Measurements from ENCODE around the gene MLLT3.
"Not testable (repeated sequence)": the region's sequence is repeated elsewhere in the genome, so short reads cannot be mapped to it uniquely, and the experiment has no call there.

MLLT3 gene

DNA sequence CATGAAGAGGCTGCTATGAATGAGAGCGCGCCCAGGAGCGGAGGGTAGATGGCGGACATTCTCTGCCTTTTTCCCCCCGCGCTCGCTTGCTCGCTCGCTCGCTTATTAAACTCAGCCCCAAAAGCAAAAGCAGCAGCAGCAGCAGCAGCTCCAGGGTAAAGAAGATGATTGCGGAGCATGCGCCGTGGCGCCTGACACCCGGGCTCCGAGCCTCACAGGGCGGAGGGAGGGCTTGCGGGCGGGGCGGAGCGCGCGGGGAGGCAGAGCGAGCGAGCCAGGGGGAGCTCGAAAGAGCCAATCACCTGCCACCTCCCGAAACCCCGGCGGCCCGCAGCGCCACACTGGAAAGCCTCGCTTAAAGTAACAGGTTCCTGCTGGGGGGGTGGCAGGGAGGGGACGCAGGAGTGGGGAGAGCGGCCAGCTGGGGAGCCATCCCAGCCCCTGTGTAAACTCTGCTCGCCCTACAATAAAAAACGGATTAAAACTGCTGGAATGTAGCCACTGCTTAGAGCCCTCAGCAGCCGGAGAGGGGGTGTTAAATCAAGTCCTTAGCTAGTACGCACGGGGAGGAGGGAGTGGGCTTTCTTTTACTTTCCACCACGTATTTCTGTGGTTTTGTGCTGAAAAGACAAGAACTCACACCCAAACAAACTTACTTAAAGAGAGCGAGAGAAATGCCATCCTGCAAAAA lies at the start of gene MLLT3:
Gene MLLT3, minus strand, starts transcription at position 170 of the 691 bp plus-strand sequence.
- peak; percentile 85 for DNase-seq

DNA sequence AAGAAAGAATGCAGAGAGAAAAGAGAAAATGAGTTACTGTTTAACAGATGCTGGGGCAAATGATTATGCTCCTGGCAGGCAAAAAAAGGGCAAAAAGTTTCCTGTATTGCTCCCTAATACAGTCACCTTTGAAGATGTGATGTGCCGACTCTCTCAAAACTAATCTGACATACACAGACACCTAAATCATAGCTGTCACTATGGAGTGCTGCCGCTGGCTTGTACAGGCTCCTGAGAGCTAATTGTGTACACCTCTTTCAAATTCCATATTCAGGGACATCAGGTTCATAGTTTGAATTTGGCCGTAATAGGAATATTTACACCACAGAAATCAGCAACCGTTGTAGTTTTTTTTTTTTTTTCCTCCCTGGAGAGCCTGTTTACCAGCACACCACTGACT lies 49.3 kb upstream of the MLLT3 start:
- no peak for DNase-seq

DNA sequence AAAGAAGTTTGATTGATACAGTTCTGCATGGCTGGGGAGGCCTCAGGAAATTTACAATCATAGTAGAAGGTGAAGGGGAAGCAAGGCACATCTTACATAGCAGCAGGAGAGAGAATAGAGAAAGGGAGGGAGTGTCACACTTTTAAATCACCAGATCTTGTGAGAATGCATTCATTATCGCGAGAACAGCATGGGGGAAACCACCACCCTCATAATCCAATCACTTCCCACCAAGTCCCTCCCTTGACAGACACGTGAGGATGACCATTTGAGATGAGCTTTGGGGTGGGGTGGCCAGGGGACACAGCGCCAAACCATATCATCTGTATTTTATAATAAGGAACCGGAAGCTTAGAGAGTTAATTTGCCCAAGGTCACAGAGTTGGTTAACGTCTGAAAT lies 48.1 kb upstream of the MLLT3 start:
- no peak for DNase-seq

DNA sequence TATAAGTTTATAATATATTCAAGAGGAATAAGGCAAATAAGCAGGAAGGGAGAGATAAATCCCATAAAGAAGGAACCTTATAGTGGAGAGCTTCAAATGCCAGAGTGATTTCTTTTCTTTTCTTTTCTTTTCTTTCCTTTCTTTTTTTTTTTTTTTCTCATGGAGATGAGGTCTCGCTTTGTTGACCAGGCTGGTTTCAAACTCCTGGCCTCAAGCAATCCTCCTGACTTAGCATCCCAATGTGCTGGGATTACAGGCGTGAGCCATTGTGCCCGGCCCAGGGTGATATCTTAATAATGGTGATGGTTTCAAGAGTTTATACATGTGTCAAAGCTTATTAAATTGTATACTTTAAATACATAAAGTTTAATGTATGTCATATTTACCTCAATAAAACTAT lies 42.2 kb upstream of the MLLT3 start:
- DNase-seq, result no peak

DNA sequence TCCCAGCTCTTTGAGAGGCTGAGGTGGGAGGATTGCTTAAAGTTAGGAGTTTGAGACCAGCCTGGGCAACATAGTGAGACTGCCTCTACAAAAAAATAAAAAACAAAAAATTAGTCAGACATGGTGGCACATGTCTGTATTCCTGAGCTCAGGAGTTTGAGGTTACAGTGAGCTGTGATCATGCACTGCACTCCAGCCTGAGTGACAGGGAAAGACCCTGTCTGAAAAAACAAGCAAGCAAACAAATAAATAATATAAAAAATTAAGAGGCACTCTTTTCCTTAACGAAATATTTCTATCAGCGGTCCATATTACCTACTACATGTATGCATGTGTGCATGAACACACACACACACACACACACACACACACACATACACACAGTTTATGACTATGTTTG lies 40.8 kb upstream of the MLLT3 start:
- DNase-seq, result no peak

DNA sequence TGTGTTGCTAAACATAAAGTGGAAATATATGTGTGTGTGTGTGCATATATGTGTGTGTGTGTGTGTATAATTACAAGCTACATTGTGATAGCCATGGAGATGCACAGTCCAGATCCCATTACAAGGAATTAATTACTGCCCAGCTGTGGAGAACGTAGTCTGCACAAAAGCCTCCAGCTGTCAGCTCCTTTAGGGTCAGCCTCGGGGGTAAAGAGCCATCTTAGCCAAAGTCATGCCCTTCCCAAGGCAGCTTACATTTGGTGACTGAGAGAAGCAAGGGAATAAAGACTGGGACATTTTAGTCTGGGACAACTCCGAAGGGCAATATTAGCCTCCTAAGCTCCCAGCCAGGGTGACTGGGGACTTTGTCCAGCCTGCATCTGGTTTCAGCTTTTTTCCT lies 39.9 kb upstream of the MLLT3 start:
- no peak for DNase-seq

DNA sequence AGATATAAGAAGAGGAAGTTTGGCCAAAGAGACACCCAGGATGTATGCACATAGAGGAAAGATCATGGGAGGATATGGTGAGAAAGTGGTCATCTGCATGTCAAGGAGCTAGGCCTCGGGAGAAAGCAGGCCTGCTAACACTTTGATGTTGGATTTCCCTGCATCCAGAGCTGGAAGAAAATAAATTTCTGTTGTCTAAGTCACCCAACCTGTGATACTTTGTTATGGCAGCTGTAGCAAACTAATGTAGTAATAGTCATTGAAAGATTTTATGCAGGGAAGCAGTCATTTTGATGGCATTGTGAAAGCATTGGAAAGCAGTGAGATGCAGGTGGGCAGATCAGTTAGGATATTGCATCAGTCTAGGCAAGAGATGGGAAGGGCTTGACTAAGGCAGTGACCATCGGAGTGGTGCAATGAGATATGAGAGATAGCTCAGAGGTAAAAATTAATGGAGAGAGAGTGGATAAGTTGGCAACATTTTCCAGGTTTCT lies 37.2 kb upstream of the MLLT3 start:
- no peak for DNase-seq

DNA sequence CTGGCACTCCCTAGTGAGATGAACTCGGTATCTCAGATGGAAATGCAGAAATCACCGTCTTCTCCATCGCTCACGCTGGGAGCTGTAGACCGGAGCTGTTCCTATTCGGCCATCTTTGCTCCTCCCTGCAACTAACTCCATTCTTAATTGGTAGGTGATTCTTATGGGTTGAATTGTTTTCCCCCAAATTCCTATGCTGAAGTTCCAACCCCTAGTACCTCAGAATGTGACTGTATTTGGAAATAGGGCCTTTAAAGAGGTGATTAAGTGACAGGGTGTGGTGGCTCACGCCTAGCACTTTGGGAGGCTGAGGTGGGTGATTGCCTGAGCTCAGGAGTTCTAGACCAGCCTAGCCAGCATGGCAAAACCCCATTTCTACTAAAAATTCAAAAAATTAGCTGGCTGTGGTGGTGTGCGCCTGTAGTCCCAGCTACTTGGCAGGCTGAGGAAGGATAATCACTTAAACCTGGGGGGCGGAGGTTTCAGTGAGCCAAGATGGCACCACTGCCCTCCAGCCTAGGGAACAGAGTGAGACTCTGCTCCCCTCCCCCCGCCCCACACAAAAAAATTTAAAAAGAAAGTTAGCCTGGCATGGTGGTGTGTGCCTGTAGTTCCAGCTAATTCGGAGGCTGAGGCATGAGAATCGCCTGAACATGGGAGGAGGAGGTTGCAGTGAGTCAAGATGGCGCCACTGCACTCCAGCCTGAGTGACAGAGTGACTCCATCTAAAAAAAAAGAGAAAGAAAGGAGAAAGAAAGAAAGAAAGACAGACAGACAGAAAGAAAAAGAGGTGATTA lies 36.6 kb upstream of the MLLT3 start:
- no peak for DNase-seq

DNA sequence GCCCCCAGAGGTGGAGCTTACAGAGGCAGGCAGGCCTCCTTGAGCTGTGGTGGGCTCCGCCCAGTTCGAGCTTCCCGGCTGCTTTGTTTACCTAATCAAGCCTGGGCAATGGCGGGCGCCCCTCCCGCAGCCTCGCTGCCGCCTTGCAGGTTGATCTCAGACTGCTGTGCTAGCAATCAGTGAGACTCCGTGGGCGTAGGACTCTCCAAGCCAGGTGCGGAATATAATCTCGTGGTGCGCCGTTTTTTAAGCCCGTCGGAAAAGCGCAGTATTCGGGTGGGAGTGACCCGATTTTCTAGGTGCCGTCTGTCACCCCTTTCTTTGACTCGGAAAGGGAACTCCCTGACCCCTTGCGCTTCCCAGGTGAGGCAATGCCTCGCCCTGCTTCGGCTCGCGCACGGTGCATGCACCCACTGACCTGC lies 36.0 kb upstream of the MLLT3 start:
- not testable (repeated sequence) for DNase-seq

DNA sequence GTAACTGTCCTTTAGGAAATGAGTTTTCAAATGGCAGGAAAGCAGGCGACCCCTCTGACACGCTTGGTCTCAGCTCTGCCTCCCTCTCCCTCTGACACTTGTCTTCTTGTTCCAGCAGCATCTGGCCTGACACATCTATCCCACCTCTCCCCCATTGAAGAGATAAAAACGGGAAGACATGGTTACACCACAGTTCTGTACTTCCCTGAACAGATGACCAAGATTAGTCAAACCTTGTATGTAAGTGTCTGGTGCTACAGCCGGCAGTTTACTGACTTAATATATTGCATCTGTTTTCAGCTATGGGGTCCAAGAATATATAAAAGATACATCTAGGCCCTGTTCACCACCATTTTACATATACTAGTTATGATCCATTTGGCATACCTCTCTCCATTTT lies 29.6 kb upstream of the MLLT3 start:
- DNase-seq, result no peak

DNA sequence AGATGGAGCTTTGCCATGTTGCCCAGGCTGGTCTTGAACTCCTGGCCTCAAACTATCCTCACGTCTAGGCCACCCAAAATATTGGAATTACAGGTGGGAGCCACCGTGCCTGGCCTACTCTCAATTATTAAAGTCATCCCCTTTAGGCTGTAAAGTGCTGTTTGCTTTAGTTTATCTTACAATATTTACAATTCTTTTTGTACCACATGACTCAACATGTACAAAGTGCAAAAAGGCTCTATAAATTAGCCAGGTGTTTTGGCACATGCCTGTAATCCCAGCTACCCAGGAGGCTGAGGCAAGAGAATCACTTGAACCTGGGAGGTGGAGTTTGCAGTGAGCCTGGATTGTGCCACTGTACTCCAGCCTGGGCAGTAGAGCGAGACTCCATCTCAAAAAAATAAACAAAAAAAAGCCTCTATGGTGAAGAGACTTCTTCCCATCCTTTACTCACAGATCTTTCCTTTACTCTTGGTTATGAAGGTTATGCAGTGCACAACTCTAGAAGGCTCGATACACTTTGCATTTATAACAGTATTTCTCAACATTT lies 28.5 kb upstream of the MLLT3 start:
- DNase-seq, result no peak

DNA sequence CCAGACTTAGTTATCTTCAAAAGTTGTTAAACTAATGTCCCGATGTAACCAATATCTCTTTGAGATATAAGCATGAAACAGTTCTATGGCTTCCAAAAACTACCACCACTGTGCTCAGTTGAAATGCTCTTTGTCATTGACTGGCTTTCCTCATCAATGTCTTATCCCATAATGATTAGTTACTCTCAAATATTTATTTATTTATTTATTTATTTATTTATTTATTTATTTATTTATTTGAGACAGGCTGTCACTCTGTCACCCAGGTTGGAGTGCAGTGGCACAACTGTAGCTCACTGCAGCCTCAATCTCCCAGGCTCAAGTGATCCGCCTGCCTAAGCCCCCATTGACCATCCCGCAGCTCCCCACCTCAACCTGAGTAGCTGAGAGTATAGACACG lies 28.0 kb upstream of the MLLT3 start:
- DNase-seq, result no peak

DNA sequence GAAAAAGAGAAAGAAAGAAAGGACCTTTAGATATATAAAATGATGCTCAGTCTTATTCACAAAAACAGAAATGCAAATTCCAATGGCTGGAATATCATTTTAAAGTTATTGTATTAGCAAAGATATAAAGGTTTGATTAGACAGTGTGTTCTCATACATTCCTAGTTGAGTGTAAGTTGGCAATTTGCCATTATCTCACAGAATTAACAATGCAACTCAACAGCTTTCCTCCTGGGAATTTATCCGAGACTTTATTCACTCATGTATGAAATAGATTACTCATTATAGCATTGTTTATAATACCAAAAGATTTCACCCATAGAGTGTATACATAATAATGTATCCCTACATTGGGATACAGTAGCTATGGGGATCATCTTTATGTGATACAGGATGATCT lies 27.1 kb upstream of the MLLT3 start:
- DNase-seq, result no peak

DNA sequence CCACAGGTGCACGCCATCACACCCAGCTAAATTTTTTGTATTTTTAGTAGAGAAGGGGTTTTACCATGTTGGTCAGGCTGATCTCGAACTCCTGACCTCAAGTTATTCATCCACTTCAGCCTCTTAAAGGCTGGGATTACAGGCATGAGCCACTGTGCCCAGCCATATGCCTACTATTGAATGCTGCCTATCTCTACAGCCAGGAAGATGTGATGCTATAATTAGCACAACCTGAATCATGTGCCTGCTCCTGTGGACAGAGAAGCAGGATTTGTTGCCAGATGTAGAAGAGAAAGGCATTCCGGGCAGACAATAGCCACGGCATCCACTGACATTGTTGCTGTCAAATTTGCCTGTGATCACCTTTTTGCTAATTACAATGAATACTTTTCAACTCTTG lies 24.4 kb upstream of the MLLT3 start:
- no peak for DNase-seq

DNA sequence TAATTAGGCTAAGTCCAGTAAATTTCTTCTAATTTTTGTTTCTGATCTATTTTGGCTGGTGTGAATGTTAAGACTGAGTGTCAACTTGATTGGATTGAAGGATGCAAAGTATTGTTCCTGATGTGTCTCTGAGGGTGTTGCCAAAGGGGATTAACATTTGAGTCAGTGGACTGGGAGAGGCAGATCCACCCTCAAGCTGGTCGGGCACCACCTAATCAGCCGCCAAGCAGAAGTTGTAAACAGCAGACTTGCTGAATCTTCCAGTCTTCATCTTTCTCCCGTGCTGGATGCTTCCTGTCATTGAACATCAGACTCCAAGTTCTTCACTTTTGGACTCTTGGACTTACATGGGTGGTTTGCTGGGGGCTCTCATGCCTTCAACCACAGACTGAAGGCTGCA lies 21.4 kb upstream of the MLLT3 start:
- no peak for DNase-seq

DNA sequence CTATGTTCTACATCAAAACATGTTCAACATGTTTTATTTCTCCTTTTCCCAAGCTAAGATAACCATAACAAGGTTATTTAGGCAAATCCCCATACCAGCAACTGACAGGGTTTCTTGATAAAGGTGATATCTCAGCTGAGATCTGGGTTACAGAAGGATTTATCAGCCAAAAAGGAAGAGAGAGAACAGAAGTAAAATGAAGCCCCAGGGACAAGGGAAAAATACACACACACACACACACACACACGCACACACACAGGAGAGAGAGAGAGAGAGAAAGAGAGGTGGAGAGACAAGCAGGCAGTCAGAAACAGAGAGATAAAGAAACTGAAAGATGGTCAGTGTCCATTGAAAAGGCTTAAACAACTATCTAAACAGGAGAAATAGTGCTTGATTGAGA lies 19.7 kb upstream of the MLLT3 start:
- no peak for DNase-seq

DNA sequence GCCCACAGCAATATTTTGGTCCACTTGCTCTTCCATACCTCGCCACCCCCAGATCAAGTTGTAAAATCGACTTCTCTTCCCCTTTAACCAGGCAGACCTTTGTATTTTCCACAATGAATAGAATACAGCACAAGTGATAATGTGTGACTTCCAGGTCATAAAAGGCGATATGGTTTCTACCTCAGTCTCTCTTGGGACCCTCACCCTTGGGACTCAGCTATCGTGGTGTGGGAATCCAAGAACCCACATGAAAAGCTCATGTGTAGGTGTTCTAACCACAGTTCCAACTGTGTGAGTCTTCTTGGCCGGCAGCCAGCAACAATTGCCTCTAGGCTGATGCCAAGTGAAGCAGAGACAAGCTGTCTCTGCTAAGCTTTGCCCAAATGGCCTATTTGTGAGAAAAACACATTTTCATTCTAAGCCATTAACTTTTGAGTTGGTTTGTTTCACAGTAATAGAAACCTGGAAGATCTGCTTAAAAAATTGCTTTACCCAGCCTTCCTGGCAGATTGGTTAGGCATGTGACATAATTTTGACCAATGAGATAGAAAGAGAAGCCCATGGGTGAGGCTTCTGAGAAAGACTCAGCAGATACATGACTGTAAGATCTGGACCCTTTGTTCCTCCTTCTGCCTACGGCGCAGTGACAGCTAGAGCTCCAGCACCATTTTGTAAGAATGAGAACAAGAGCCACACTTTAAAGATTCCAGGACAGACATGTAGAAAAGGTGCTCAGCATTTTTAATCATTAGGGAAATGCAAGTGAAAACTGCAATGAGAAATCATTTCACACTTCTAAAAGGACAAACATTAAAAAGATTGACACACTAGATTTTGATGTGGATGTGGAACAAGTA lies 18.3 kb upstream of the MLLT3 start:
- no peak for DNase-seq

DNA sequence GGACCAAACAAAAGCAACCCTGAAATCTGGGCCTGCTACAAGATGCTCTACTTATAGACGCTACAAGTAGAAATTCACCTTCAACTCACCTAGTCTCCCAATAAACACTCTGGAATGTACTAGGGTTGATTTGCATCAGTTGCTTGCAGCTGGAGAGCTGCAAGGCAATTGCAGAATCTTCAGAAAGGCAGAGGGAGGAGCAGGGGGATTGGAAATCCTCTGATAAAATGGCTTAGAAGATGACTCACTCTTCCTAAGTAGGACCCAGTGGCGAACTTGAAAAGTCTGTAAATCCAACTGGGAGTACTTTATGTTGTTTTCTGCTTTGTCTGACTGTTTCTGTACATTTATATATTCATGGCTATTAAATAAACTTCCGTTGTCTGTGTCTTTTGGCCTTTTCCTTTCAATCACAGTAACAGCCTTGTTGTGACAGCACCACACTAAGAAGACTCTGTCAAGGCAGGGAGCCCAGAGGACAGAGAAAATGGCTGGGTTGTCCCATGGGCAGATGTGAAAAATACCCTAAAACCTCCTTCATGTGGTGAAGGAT lies 14.7 kb upstream of the MLLT3 start:
- DNase-seq, result no peak

DNA sequence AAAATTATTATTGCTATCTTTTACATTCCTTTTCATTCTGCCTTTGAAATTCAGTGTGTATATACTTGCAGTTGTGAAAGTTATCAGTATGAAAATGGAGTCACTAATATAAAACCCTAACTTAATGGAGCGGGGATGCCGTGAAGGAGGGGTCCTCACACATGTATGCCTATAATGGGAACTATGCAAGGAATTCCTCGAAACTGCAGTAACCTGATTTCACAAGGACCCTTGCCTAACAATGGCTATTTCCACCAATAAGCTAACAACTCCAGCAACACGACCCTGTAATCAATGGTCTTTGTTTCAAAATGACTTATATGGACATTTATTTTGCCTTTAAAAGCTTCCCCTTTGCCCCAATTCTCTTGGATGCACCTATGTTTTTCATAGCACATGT lies 12.6 kb upstream of the MLLT3 start:
- no peak for DNase-seq

DNA sequence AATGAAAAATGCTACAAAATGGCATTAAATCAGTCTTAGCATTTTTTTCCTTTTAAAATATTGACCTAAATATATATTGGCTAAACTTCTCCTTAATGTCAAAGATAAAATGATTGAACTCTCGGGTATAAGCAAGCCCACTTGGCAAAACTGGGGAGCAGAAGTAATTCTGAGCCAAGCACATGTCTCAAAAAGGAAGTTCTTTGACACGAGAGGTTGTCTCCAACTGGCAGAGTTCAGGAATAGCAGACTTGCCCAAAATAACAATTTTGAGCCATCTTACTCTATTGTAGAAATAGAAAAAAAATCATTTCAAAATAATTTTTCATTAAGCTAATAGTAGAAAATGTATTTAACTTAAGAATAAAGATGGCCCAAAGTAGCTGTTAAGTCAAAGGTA lies 10.4 kb upstream of the MLLT3 start:
- no peak for DNase-seq

DNA sequence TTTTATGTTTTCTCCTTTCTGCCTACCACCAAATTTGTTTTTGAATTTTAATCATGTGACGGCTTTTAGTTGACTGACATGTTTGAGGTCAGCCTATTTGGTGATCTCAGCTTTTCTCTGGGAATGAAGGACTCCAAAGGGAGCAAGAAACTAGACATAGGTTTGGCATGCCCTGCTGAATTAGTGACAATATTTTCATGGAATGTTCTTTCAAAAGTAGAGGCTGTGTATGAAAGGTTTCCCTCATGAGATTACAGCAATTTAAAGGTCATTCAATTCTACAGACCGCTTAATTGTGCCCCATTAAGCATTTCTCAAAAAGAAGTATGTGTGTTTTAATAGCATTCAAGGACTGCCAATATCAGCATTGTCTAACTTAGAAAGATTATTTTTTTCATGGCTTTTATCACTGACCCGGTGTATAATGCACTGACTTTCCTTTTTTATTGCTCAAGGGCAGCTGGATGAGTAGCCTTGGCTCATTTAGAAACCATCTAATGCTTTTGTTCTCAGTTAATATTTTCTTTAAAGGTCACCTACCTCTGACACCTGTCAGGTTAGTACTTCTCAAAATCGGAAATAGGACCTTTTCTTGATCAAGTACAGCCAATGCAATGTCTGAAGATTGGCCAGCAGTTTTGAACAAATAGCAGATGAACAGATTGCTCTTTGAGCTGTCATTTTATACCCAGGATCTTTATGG lies 8.1 kb upstream of the MLLT3 start:
- no peak for DNase-seq

DNA sequence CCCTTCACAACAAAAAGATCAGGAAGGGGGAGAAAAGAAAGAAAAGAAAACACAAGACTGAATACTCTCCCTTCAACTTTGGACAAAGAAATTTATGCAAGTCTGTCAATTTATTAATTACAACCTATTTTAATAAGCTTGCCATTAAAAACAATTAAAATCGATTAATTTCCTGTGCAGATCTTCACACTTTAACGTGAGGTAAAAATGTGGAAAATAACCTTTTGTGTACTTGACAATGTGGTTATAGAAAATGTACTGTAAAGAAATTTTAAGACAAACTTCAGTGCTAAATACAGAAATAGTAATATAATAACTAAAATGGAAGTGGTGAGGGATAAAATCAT lies 2.7 kb upstream of the MLLT3 start:
- no peak for DNase-seq

Measured in NCI-H1436 treated with DMSO at 0.1 percent for 48 hours (cell line).